HCT116 (cell line): ENCODE data around the gene TSPOAP1. TPM values are rescaled to one million over a fixed set of nuclear protein-coding genes. Genes with fewer than 3 reads are reported as not detected.

Experiments used
- ATAC-seq: fragments of 200-7000 bp; cut with Tn5 transposase; 2 replicates; pipeline ENCODE4 v1.9.1; 2020; ENCODE audit warnings: mild to moderate bottlenecking, moderate library complexity
- BruUV-seq: library from RNA; stranded (reverse); fragments of 400-500 nt; replicated peaks from 2 replicates; lab custom pipeline; 2021; lab: Mats Ljungman, UMichigan
- CTCF ChIA-PET: fragments of 300-600 bp; sonication (Branson Sonifier 250); formaldehyde crosslinking; loops from one replicate; lab custom pipeline; 2021; ENCODE audit warnings: antibody characterized with exemption; lab: Charles Lee
- POLR2A ChIA-PET: fragments of 300-600, 350-600 bp; sonication (Branson Sonifier 250); formaldehyde crosslinking; loops from one replicate; lab custom pipeline; 2021; ENCODE audit warnings: antibody characterized with exemption; lab: Charles Lee
- RAD21 ChIA-PET, 2 experiments: fragments of 300-600 bp; sonication (Branson Sonifier 250); formaldehyde crosslinking; loops; one replicate each; lab custom pipeline; 2023; ENCODE audit warnings: low total read pairs in 2 of 2; ENCODE audit not compliant: uncharacterized antibody in 2 of 2, unreplicated experiment in 2 of 2, low non-redundant PET in 1 of 2; lab: Charles Lee
- DNase-seq: peaks from one replicate; pipeline ENCODE4 v3.0.0-alpha.2; 2010; ENCODE audit warnings: low read depth, low spot score
- H2AFZ ChIP-seq: fragments of 200-600 bp; shearing (Covaris generic), sonication (generic); 2 replicates; pipeline ENCODE4 v1.6.1; 2017; ENCODE audit warnings: low read depth, mixed run types, mixed read lengths, antibody characterized with exemption, low read length; ENCODE audit not compliant: poor library complexity, severe bottlenecking
- H3K27ac ChIP-seq: 2 replicates; pipeline ENCODE4 v1.5.1; 2012; ENCODE audit warnings: low read depth, low read length
- H3K27me3 ChIP-seq: fragments of 200-600 bp; sonication (generic); 2 replicates; pipeline ENCODE4 v1.6.1; 2016; ENCODE audit warnings: mixed run types, low read length, mixed read lengths; ENCODE audit not compliant: insufficient read depth
- H3K36me3 ChIP-seq, 2 experiments: fragments of 200-500 bp in 1 of 2; fragments of 200-600 bp in 1 of 2; sonication (Bioruptor generic) in 1 of 2; sonication (generic) in 1 of 2; 2 replicates each; pipeline versions ENCODE4 v1.5.1 to v1.6.1; 2014 to 2016; ENCODE audit warnings: low read length in 2 of 2, inconsistent platforms in 1 of 2, mixed read lengths in 1 of 2, mixed run types in 1 of 2; ENCODE audit not compliant: insufficient read depth in 2 of 2, control insufficient read depth in 1 of 2
- H3K4me1 ChIP-seq, 2 experiments: fragments of 200-600 bp in 1 of 2; sonication (generic) in 1 of 2; 2 replicates each; pipeline versions ENCODE4 v1.5.1 to v1.6.1; 2012 to 2017; ENCODE audit warnings: low read length in 2 of 2, inconsistent platforms in 1 of 2, mild to moderate bottlenecking in 1 of 2, mixed read lengths in 1 of 2, mixed run types in 1 of 2, moderate library complexity in 1 of 2; ENCODE audit not compliant: insufficient read depth in 2 of 2, control insufficient read depth in 1 of 2
- H3K4me2 ChIP-seq: fragments of 200-600 bp; sonication (generic); 2 replicates; pipeline ENCODE4 v1.6.1; 2017; ENCODE audit warnings: mixed run types, low read length, mixed read lengths
- H3K4me3 ChIP-seq, 2 experiments: fragments of 200-600 bp in 1 of 2; sonication (generic) in 1 of 2; replicated peaks in 1 of 2; 2 replicates each; pipeline ENCODE4 v1.5.1; 2011 to 2016; ENCODE audit warnings: low read length in 2 of 2, control low read depth in 1 of 2, low read depth in 1 of 2, mild to moderate bottlenecking in 1 of 2, mixed read lengths in 1 of 2, mixed run types in 1 of 2
- H3K79me2 ChIP-seq: fragments of 200-600 bp; sonication (generic); 2 replicates; pipeline ENCODE4 v1.6.1; 2017; ENCODE audit warnings: mild to moderate bottlenecking, mixed run types, low read length, moderate library complexity, mixed read lengths; ENCODE audit not compliant: insufficient read depth
- H3K9ac ChIP-seq: fragments of 200-600 bp; sonication (generic); 2 replicates; pipeline ENCODE4 v1.6.1; 2016; ENCODE audit warnings: low read length, mixed read lengths
- H3K9me2 ChIP-seq: fragments of 200-600 bp; sonication (generic), shearing (Covaris generic); 2 replicates; pipeline ENCODE4 v1.6.1; 2017; ENCODE audit warnings: mixed run types, mild to moderate bottlenecking, moderate library complexity; ENCODE audit not compliant: insufficient read depth
- H3K9me3 ChIP-seq, 2 experiments: fragments of 200-500 bp in 1 of 2; fragments of 200-600 bp in 1 of 2; sonication (Bioruptor generic) in 1 of 2; sonication (generic) in 1 of 2; 2 replicates each; pipeline ENCODE4 v1.6.1; 2014 to 2017; ENCODE audit warnings: low read length in 2 of 2, mixed read lengths in 2 of 2, inconsistent platforms in 1 of 2, low read depth in 1 of 2, mild to moderate bottlenecking in 1 of 2, mixed run types in 1 of 2, moderate library complexity in 1 of 2; ENCODE audit not compliant: control insufficient read depth in 1 of 2, insufficient read depth in 1 of 2
- H4K20me1 ChIP-seq: fragments of 200-600 bp; sonication (generic), shearing (Covaris generic); 2 replicates; pipeline ENCODE4 v1.6.1; 2017; ENCODE audit warnings: mixed run types, mild to moderate bottlenecking, moderate library complexity; ENCODE audit not compliant: insufficient read depth
- ATF3 ChIP-seq: IDR thresholded peaks from 2 replicates; pipeline ENCODE4 v1.6.1; 2012
- CEBPB ChIP-seq: IDR thresholded peaks from 2 replicates; pipeline ENCODE4 v1.6.1; 2012; ENCODE audit warnings: low read depth
- FOSL1 ChIP-seq: IDR thresholded peaks from 2 replicates; pipeline ENCODE4 v1.6.1; 2012; ENCODE audit warnings: low read depth
- POLR2AphosphoS5 ChIP-seq: IDR thresholded peaks from 2 replicates; pipeline ENCODE4 v1.6.1; 2011; ENCODE audit warnings: mild to moderate bottlenecking, low read depth, low read length, moderate library complexity
- RAD21 ChIP-seq: IDR thresholded peaks from 2 replicates; pipeline ENCODE4 v1.6.1; 2012; ENCODE audit warnings: low read depth, mild to moderate bottlenecking
- REST ChIP-seq: IDR thresholded peaks from 2 replicates; pipeline ENCODE4 v1.6.1; 2012; ENCODE audit warnings: low read depth
- SP1 ChIP-seq: IDR thresholded peaks from 2 replicates; pipeline ENCODE4 v1.6.1; 2012; ENCODE audit warnings: low read depth
- TCF7L2 ChIP-seq: IDR thresholded peaks from 2 replicates; pipeline ENCODE4 v1.7.0; 2011; ENCODE audit warnings: borderline replicate concordance, inconsistent platforms; ENCODE audit not compliant: insufficient read depth, insufficient read length; ENCODE audit errors: extremely low read depth
- intact Hi-C: fragments of 100-400 bp; cut with micrococcal nuclease; formaldehyde crosslinking; loops from 2 replicates; pipeline ENCODE4 v1.10.0; 2022
- total RNA-seq: library from RNA; stranded (reverse); gene quantifications from one replicate; pipeline ENCODE4 v1.2.1, GENCODE V29; 2021; ENCODE audit not compliant: unreplicated experiment
- TF ChIP-seq, protein P1 (sequence below): IDR thresholded peaks from 2 replicates; pipeline ENCODE4 v1.6.1; 2012

TSPOAP1 gene
- total RNA-seq, 1 experiment from 2014 or later: 0.27 TPM

DNA sequence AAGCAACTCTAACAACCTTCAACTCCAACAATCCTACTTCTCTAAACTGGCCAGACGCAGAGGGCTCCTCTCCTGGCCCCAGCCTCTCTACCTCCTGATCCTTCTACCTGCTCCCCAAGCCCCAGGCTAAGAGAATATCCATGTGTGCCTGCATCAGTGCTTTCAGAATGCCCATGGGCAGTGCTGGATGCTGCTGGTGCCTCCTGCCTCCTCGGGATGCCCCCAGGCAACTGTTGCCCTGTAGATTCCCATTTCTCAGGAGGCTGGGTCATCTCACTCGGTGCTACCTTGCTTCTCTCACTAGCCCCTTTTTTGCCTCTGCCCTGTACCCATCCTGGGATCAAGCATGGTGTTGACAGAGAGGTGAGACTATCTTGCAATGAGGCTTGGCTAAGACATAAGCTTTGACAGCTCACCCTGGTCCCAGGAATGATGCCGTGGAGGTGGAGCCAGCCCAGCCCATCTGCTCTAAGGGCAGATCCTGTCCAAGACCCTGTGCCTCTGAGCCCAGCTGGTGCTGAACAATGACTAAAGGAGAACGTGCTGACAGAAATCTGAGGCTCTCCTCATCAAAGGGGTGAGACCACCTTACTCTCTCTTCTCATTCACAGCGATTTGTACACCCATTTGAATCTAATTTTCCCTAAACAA, 42.8 kb upstream of the TSPOAP1 start:
- ChIA-PET POLR2A (interaction anchor here (1.4 kb wide), 1 partner anchor 46 kb away, joined by 3 read pairs; the partner anchor contains the start of gene RNF43), CTCF (no interaction called here), RAD21 (no interaction called here)
- TF ChIP-seq CEBPB (no peak), ATF3 (no peak), TCF7L2 (no peak), REST (no peak), RAD21 (no peak), FOSL1 (no peak), SP1 (no peak), POLR2AphosphoS5 (no peak)
- TF ChIP-seq, protein P1, sequence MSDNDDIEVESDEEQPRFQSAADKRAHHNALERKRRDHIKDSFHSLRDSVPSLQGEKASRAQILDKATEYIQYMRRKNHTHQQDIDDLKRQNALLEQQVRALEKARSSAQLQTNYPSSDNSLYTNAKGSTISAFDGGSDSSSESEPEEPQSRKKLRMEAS: no peak
- Histone ChIP-seq H4K20me1 (no peaks in the 10 kb centered on the region), H3K36me3 (peaks cover 6 to 36% of the 10 kb centered on the region in 2 experiments; a peak in 3 of 4 replicates), H3K4me1 (peaks cover 7 to 14% of the 10 kb centered on the region in 2 experiments; a peak in 3 of 4 replicates), H3K9me2 (no peaks in the 10 kb centered on the region), H3K4me2 (no peak overlapping the region), H3K27ac (no peak overlapping the region), H2AFZ (no peak overlapping the region), H3K79me2 (peaks cover 70% of the 10 kb centered on the region), H3K27me3 (no peaks in the 10 kb centered on the region), H3K9me3 (no peaks in the 10 kb centered on the region), H3K4me3 (no peak overlapping the region), H3K9ac (no peak overlapping the region)
- no TSS peak for BruUV-seq
- DNase-seq (no peak), ATAC-seq (no peak)
- intact Hi-C loops: no loop called here
